ENCODE results near the gene CPNE2. TPM values are rescaled to one million over a fixed set of nuclear protein-coding genes. Genes with fewer than 3 reads are reported as not detected.

Gene CPNE2
- total RNA-seq, 1 experiment from 2014 or later = 43.4 TPM

DNA sequence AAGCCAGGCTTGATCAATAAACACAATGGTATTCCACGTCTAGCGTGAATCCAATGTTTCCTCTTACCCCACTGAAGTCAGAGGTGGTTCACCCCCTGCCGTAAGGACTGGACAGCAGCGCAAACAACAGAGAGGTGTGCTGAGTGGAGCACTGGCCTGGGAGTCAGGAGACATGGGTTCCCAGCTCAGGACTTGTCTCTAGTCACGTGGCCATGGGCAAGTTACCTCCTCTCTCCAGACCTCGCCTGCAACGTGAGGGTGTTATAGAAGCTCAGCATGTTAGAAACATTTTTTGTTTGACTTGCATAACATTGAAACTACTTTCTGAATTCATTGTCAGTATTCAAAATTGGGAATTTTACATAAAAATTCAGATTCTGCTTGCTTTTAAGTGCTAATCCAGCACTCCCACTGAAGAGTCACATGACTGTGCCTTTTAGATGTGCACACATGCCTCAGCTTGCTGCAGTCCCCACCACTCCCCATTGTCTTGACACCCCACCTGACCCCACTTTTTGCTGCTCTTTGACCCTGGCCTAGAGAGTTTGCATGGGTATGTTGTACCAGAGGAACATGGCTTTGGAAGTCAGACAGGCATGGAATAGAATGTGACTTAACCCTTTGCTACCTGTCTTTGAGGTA lies 8.8 kb upstream of the CPNE2 start:
- POLR2A ChIA-PET = no interaction called here
- Histone ChIP-seq H3K9me3 (ENCODE audit: control insufficient read depth, insufficient read depth, low read depth, low read length) (no peaks in the 10 kb centered on the region), H3K36me3 (ENCODE audit: control insufficient read depth, insufficient read depth, low read length) (no peaks in the 10 kb centered on the region), H3K4me1 (ENCODE audit: control insufficient read depth, insufficient read depth, low read length) (no peaks in the 10 kb centered on the region), H3K27me3 (ENCODE audit: control insufficient read depth, insufficient read depth, low read length) (no peaks in the 10 kb centered on the region), H3K27ac (ENCODE audit: low read length) (no peak overlapping the region), H3K4me3 (ENCODE audit: low read depth in 2 of 2, low read length in 2 of 2) (no peak overlapping the region)
- no peak for ATAC-seq
- BruUV-seq (replicated peaks) = no TSS peak
- TF ChIP-seq SIN3A (IDR thresholded peaks at IDR 0.05; ENCODE audit: borderline replicate concordance, insufficient read depth, low read depth, low read length) (no peak), TCF7L2 (IDR thresholded peaks at IDR 0.05; ENCODE audit: low read depth, low read length) (no peak), POLR2AphosphoS5 (IDR thresholded peaks at IDR 0.05; ENCODE audit: low read depth, low read length) (no peak)
- TF ChIP-seq, protein P1, sequence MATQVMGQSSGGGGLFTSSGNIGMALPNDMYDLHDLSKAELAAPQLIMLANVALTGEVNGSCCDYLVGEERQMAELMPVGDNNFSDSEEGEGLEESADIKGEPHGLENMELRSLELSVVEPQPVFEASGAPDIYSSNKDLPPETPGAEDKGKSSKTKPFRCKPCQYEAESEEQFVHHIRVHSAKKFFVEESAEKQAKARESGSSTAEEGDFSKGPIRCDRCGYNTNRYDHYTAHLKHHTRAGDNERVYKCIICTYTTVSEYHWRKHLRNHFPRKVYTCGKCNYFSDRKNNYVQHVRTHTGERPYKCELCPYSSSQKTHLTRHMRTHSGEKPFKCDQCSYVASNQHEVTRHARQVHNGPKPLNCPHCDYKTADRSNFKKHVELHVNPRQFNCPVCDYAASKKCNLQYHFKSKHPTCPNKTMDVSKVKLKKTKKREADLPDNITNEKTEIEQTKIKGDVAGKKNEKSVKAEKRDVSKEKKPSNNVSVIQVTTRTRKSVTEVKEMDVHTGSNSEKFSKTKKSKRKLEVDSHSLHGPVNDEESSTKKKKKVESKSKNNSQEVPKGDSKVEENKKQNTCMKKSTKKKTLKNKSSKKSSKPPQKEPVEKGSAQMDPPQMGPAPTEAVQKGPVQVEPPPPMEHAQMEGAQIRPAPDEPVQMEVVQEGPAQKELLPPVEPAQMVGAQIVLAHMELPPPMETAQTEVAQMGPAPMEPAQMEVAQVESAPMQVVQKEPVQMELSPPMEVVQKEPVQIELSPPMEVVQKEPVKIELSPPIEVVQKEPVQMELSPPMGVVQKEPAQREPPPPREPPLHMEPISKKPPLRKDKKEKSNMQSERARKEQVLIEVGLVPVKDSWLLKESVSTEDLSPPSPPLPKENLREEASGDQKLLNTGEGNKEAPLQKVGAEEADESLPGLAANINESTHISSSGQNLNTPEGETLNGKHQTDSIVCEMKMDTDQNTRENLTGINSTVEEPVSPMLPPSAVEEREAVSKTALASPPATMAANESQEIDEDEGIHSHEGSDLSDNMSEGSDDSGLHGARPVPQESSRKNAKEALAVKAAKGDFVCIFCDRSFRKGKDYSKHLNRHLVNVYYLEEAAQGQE (IDR thresholded peaks at IDR 0.05; ENCODE audit: insufficient read depth in 1 of 2, low read depth in 2 of 2, low read length in 1 of 2) = no peak
- TF ChIP-seq, protein P2, sequence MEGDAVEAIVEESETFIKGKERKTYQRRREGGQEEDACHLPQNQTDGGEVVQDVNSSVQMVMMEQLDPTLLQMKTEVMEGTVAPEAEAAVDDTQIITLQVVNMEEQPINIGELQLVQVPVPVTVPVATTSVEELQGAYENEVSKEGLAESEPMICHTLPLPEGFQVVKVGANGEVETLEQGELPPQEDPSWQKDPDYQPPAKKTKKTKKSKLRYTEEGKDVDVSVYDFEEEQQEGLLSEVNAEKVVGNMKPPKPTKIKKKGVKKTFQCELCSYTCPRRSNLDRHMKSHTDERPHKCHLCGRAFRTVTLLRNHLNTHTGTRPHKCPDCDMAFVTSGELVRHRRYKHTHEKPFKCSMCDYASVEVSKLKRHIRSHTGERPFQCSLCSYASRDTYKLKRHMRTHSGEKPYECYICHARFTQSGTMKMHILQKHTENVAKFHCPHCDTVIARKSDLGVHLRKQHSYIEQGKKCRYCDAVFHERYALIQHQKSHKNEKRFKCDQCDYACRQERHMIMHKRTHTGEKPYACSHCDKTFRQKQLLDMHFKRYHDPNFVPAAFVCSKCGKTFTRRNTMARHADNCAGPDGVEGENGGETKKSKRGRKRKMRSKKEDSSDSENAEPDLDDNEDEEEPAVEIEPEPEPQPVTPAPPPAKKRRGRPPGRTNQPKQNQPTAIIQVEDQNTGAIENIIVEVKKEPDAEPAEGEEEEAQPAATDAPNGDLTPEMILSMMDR (IDR thresholded peaks at IDR 0.05) = no peak
- CTCF ChIA-PET = interaction anchor here (0.6 kb wide), 1 partner anchor 624 kb away, joined by 5 read pairs; no protein-coding TSS in a partner anchor
- in situ Hi-C loops (cut with HindIII; ENCODE audit: low pct_unique_long_range_greater_than_20kb, low sequenced_read_pairs) (no loop called here), intact Hi-C loops (cut with micrococcal nuclease; ENCODE audit: unreplicated experiment) (loop anchor here (10.0 kb wide), 1 partner anchor 61 kb away; no protein-coding TSS in a partner anchor)
- DNase-seq (ENCODE audit: low read depth, low spot score) = no peak

DNA sequence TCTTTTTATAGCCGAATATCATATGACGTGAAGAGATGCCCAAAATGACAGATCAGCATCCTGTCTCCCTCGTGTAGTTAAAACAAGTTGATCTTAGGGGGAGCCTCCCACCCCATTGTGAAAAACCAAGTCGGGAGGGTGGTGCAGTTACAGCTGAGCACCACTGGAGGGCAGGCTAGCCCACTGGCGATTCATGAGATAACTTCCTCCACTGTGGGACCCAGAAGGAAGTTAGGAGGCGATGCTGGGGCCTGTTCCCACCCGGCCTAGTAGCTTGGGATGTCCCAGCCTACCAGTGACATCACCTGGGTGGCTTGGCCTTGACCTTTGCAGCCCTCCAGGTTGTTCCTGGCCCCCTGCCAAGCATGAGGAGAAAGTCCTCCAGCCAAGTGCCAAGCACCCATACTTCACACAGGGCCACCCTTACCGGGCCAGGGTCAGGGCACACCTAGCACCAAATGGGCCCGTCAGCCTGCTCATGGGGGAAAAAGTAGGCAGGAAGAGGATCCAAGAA lies 8.1 kb upstream of the CPNE2 start:
- peak; percentile 74 for ATAC-seq
- ChIA-PET CTCF (interaction anchor here (0.6 kb wide), 1 partner anchor 624 kb away, joined by 5 read pairs; no protein-coding TSS in a partner anchor), POLR2A (no interaction called here)
- no peaks in the 10 kb centered on the region for H3K4me1 ChIP-seq (ENCODE audit: control insufficient read depth, insufficient read depth, low read length)
- no peaks in the 10 kb centered on the region for H3K9me3 ChIP-seq (ENCODE audit: control insufficient read depth, insufficient read depth, low read depth, low read length)
- no TSS peak for BruUV-seq (replicated peaks)
- intact Hi-C loops (cut with micrococcal nuclease; ENCODE audit: unreplicated experiment) = loop anchor here (10.0 kb wide), 1 partner anchor 60 kb away; no protein-coding TSS in a partner anchor
- no peak for TF ChIP-seq POLR2AphosphoS5 (IDR thresholded peaks at IDR 0.05; ENCODE audit: low read depth, low read length)
- TF ChIP-seq, protein P2 (IDR thresholded peaks at IDR 0.05) = peak; percentile 94
- no peak for TF ChIP-seq TCF7L2 (IDR thresholded peaks at IDR 0.05; ENCODE audit: low read depth, low read length)
- TF ChIP-seq, protein P1 (IDR thresholded peaks at IDR 0.05; ENCODE audit: insufficient read depth in 1 of 2, low read depth in 2 of 2, low read length in 1 of 2) = no peak
- no peak for TF ChIP-seq SIN3A (IDR thresholded peaks at IDR 0.05; ENCODE audit: borderline replicate concordance, insufficient read depth, low read depth, low read length)
- in situ Hi-C loops (cut with HindIII; ENCODE audit: low pct_unique_long_range_greater_than_20kb, low sequenced_read_pairs) = no loop called here
- DNase-seq (ENCODE audit: low read depth, low spot score) = peak; percentile 53
- H3K27ac ChIP-seq (ENCODE audit: low read length) = no peak overlapping the region
- H3K4me3 ChIP-seq (ENCODE audit: low read depth in 2 of 2, low read length in 2 of 2) = no peak overlapping the region
- no peaks in the 10 kb centered on the region for H3K36me3 ChIP-seq (ENCODE audit: control insufficient read depth, insufficient read depth, low read length)
- H3K27me3 ChIP-seq (ENCODE audit: control insufficient read depth, insufficient read depth, low read length) = no peaks in the 10 kb centered on the region
